ENCODE measurements around the gene RHCG. TPM values are rescaled to one million over a fixed set of nuclear protein-coding genes. Genes with fewer than 3 reads are reported as not detected.

Gene RHCG
- total and polyA plus RNA-seq, 2 donors, result 0.85 to 9.0 TPM

DNA sequence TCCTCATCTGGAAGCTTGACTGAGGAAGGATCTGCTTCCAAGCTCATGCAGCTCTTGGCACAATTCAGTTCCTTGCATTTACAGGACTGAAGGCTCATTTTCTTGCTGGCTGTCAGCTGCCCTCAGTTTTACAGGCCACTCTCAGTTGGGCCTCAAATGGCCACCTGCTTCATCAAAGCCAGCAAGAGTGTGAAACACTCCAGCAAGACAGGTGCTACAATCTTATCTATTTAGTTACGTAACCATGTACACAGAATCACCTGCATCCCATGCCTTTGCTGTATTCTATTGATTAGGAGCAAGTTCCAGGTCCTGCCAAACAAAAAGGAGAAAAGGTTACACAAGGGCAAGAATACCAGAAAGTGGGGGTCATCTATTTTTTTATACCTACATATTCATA lies 40.8 kb downstream of the RHCG start:
- H3K4me1 ChIP-seq (ENCODE audit: control insufficient read depth in 2 of 2, insufficient read depth in 2 of 2, low read length in 2 of 2), result no peaks in the 10 kb centered on the region
- WGBS, result 92% methylated on average over 1 of the region's 1 CpG
- no peak overlapping the region for H3K27ac ChIP-seq (ENCODE audit: low read depth in 1 of 2, low read length in 1 of 2)
- H3K4me3 ChIP-seq (ENCODE audit: low read length in 2 of 2), result no peak overlapping the region
- peaks cover 0 to 16% of the 10 kb centered on the region in 2 donors for H3K27me3 ChIP-seq (ENCODE audit: control insufficient read depth in 2 of 2, insufficient read depth in 1 of 2, low read length in 1 of 2)
- no peaks in the 10 kb centered on the region for H3K36me3 ChIP-seq (ENCODE audit: control insufficient read depth in 2 of 2, insufficient read depth in 2 of 2, low read length in 1 of 2)
- DNase-seq (ENCODE audit: low read depth in 6 of 9, low spot score in 9 of 9), result no peak
- no peaks in the 10 kb centered on the region for H3K9me3 ChIP-seq (ENCODE audit: control insufficient read depth in 2 of 2, insufficient read depth in 1 of 2, low read length in 1 of 2)

DNA sequence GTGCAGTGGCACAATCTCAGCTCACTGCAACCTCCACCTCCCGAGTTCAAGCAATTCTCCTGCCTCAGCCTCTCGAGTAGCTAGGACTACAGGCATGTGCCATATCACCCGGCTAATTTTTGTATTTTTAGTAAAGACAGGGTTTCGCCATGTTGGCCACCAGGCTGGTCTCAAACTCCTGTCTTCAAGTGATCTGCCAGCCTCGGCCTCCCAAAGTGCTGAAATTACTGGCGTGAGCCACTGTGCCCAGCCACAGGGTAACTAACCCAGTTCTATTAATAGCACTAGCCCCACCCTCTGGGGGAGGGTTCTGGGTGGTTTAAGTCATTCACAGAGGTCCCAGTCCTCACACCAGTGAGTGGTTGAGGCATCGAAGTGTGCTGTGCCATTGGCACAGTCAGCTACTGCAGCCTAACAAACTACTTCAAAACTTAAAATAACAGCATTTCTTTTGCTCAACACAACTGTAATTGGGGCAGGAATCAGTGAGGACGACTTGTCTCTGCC lies 44.0 kb downstream of the RHCG start:
- WGBS, result 83% methylated on average over 8 of the region's 8 CpGs
- H3K9me3 ChIP-seq (ENCODE audit: control insufficient read depth in 2 of 2, insufficient read depth in 1 of 2, low read length in 1 of 2), result no peaks in the 10 kb centered on the region
- H3K4me1 ChIP-seq (ENCODE audit: control insufficient read depth in 2 of 2, insufficient read depth in 2 of 2, low read length in 2 of 2), result no peaks in the 10 kb centered on the region
- no peak for DNase-seq (ENCODE audit: low read depth in 6 of 9, low spot score in 9 of 9)
- H3K27ac ChIP-seq (ENCODE audit: low read depth in 1 of 2, low read length in 1 of 2), result no peak overlapping the region
- H3K27me3 ChIP-seq (ENCODE audit: control insufficient read depth in 2 of 2, insufficient read depth in 1 of 2, low read length in 1 of 2), result peaks cover 4 to 43% of the 10 kb centered on the region in 2 donors
- no peaks in the 10 kb centered on the region for H3K36me3 ChIP-seq (ENCODE audit: control insufficient read depth in 2 of 2, insufficient read depth in 2 of 2, low read length in 1 of 2)
- H3K4me3 ChIP-seq (ENCODE audit: low read length in 2 of 2), result no peak overlapping the region

GRCh38 chr15:89451846-89452245 lies 44.5 kb downstream of the RHCG start:
- 99% methylated on average over 1 of the region's 1 CpG for WGBS
- H3K9me3 ChIP-seq (ENCODE audit: control insufficient read depth in 2 of 2, insufficient read depth in 1 of 2, low read length in 1 of 2), result no peaks in the 10 kb centered on the region
- no peak for DNase-seq (ENCODE audit: low read depth in 6 of 9, low spot score in 9 of 9)
- peaks cover 4 to 46% of the 10 kb centered on the region in 2 donors for H3K27me3 ChIP-seq (ENCODE audit: control insufficient read depth in 2 of 2, insufficient read depth in 1 of 2, low read length in 1 of 2)
- no peaks in the 10 kb centered on the region for H3K36me3 ChIP-seq (ENCODE audit: control insufficient read depth in 2 of 2, insufficient read depth in 2 of 2, low read length in 1 of 2)
- no peaks in the 10 kb centered on the region for H3K4me1 ChIP-seq (ENCODE audit: control insufficient read depth in 2 of 2, insufficient read depth in 2 of 2, low read length in 2 of 2)
- H3K27ac ChIP-seq (ENCODE audit: low read depth in 1 of 2, low read length in 1 of 2), result no peak overlapping the region
- H3K4me3 ChIP-seq (ENCODE audit: low read length in 2 of 2), result no peak overlapping the region

GRCh38 chr15:89450076-89451006 lies 46.0 kb downstream of the RHCG start:
- Histone ChIP-seq H3K27ac (ENCODE audit: low read depth in 1 of 2, low read length in 1 of 2) (no peak overlapping the region), H3K4me3 (ENCODE audit: low read length in 2 of 2) (no peak overlapping the region), H3K27me3 (ENCODE audit: control insufficient read depth in 2 of 2, insufficient read depth in 1 of 2, low read length in 1 of 2) (peaks cover 4 to 46% of the 10 kb centered on the region in 2 donors), H3K9me3 (ENCODE audit: control insufficient read depth in 2 of 2, insufficient read depth in 1 of 2, low read length in 1 of 2) (no peaks in the 10 kb centered on the region), H3K4me1 (ENCODE audit: control insufficient read depth in 2 of 2, insufficient read depth in 2 of 2, low read length in 2 of 2) (no peaks in the 10 kb centered on the region), H3K36me3 (ENCODE audit: control insufficient read depth in 2 of 2, insufficient read depth in 2 of 2, low read length in 1 of 2) (no peaks in the 10 kb centered on the region)
- 36% methylated on average over 11 of the region's 11 CpGs for WGBS
- DNase-seq (ENCODE audit: low read depth in 6 of 9, low spot score in 9 of 9), result no peak

- DNase-seq (ENCODE audit: low read depth in 6 of 9, low spot score in 9 of 9), result no peak
- peaks cover 4 to 57% of the 10 kb centered on the region in 2 donors for H3K27me3 ChIP-seq (ENCODE audit: control insufficient read depth in 2 of 2, insufficient read depth in 1 of 2, low read length in 1 of 2)
Measured at GRCh38 chr15:89448825-89449224, 47.6 kb downstream of the RHCG start.

DNA sequence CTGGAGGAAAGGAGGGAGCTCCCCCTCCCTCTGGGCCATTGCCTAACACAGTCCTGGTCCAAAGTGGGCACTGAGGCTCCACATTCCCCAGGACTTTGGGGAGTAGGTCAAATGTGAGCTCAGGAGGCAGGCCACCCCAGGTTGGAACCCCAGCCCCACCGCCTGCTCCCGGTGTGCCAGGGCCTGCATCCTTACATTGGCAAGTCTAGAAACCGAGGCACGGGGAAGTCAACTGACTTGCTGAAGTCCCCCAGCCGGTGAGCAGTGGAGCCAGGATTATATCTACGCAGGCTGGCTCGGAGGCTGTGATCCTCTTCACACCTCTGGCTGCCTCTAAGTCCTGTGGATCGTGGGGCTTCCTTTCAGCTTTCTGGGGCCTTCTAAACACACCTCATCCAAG lies 48.7 kb downstream of the RHCG start:
- peaks cover 4 to 59% of the 10 kb centered on the region in 2 donors for H3K27me3 ChIP-seq (ENCODE audit: control insufficient read depth in 2 of 2, insufficient read depth in 1 of 2, low read length in 1 of 2)
- H3K27ac ChIP-seq (ENCODE audit: low read depth in 1 of 2, low read length in 1 of 2), result no peak overlapping the region
- H3K9me3 ChIP-seq (ENCODE audit: control insufficient read depth in 2 of 2, insufficient read depth in 1 of 2, low read length in 1 of 2), result no peaks in the 10 kb centered on the region
- no peak for DNase-seq (ENCODE audit: low read depth in 6 of 9, low spot score in 9 of 9)
- WGBS, result 94% methylated on average over 8 of the region's 8 CpGs
- no peaks in the 10 kb centered on the region for H3K36me3 ChIP-seq (ENCODE audit: control insufficient read depth in 2 of 2, insufficient read depth in 2 of 2, low read length in 1 of 2)
- H3K4me3 ChIP-seq (ENCODE audit: low read length in 2 of 2), result no peak overlapping the region
- H3K4me1 ChIP-seq (ENCODE audit: control insufficient read depth in 2 of 2, insufficient read depth in 2 of 2, low read length in 2 of 2), result no peaks in the 10 kb centered on the region

More at GRCh38 chr15:89448825-89449224, 47.6 kb downstream of the RHCG start:
- Histone ChIP-seq H3K36me3 (ENCODE audit: control insufficient read depth in 2 of 2, insufficient read depth in 2 of 2, low read length in 1 of 2) (no peaks in the 10 kb centered on the region), H3K27ac (ENCODE audit: low read depth in 1 of 2, low read length in 1 of 2) (no peak overlapping the region), H3K9me3 (ENCODE audit: control insufficient read depth in 2 of 2, insufficient read depth in 1 of 2, low read length in 1 of 2) (no peaks in the 10 kb centered on the region), H3K4me3 (ENCODE audit: low read length in 2 of 2) (no peak overlapping the region), H3K4me1 (ENCODE audit: control insufficient read depth in 2 of 2, insufficient read depth in 2 of 2, low read length in 2 of 2) (no peaks in the 10 kb centered on the region)
- 37% methylated on average over 11 of the region's 11 CpGs for WGBS

DNA sequence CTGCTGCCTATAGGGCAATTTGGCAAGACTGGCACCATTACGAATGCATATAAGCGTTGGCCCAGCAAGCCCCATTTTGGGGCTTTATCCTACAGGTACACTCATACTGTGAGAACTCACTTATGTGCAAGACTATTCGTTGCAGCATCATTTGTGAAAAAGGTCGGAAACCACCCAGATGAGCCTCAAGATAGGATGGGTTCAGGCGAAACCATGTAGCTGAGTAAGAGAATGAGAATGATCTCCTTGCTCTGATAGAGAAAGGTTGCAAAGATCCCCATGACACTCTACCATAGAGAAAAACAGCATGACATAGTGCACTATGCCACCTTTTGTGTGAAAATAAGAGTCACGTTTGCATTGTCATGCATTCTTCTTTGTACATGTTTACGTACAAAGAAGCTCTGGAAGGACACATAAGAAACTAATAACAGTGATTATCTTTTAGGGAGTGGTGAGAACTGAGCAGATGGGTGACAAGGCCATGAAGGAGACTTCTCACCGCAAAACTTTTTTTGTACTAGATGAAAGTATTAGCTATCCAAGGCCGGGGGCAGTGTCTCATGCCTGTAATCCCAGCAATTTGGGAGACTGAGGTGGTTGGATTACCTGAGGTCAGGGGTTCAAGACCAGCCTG lies 50.0 kb downstream of the RHCG start:
- WGBS, result 93% methylated on average over 9 of the region's 9 CpGs
- Histone ChIP-seq H3K9me3 (ENCODE audit: control insufficient read depth in 2 of 2, insufficient read depth in 1 of 2, low read length in 1 of 2) (no peaks in the 10 kb centered on the region), H3K4me1 (ENCODE audit: control insufficient read depth in 2 of 2, insufficient read depth in 2 of 2, low read length in 2 of 2) (no peaks in the 10 kb centered on the region), H3K27me3 (ENCODE audit: control insufficient read depth in 2 of 2, insufficient read depth in 1 of 2, low read length in 1 of 2) (peaks cover 4 to 63% of the 10 kb centered on the region in 2 donors), H3K4me3 (ENCODE audit: low read length in 2 of 2) (no peak overlapping the region), H3K36me3 (ENCODE audit: control insufficient read depth in 2 of 2, insufficient read depth in 2 of 2, low read length in 1 of 2) (no peaks in the 10 kb centered on the region), H3K27ac (ENCODE audit: low read depth in 1 of 2, low read length in 1 of 2) (no peak overlapping the region)
- no peak for DNase-seq (ENCODE audit: low read depth in 6 of 9, low spot score in 9 of 9)

GRCh38 chr15:89445518-89445917 lies 50.9 kb downstream of the RHCG start:
- DNase-seq (ENCODE audit: low read depth in 6 of 9, low spot score in 9 of 9), result no peak
- no peaks in the 10 kb centered on the region for H3K36me3 ChIP-seq (ENCODE audit: control insufficient read depth in 2 of 2, insufficient read depth in 2 of 2, low read length in 1 of 2)
- no peak overlapping the region for H3K4me3 ChIP-seq (ENCODE audit: low read length in 2 of 2)
- H3K9me3 ChIP-seq (ENCODE audit: control insufficient read depth in 2 of 2, insufficient read depth in 1 of 2, low read length in 1 of 2), result no peaks in the 10 kb centered on the region
- H3K27ac ChIP-seq (ENCODE audit: low read depth in 1 of 2, low read length in 1 of 2), result no peak overlapping the region
- peaks cover 4 to 57% of the 10 kb centered on the region in 2 donors for H3K27me3 ChIP-seq (ENCODE audit: control insufficient read depth in 2 of 2, insufficient read depth in 1 of 2, low read length in 1 of 2)
- no peaks in the 10 kb centered on the region for H3K4me1 ChIP-seq (ENCODE audit: control insufficient read depth in 2 of 2, insufficient read depth in 2 of 2, low read length in 2 of 2)
- 97% methylated on average over 1 of the region's 1 CpG for WGBS
